SW480 (cell line): Measurements from ENCODE around the gene SLC4A4.

Experiments
- DNase-seq: peaks from one replicate; pipeline ENCODE4 v3.0.0-alpha.2; 2016; ENCODE audit warnings: low spot score

SLC4A4 gene

GRCh38 chr4:71470524-71470923 lies 131.7 kb downstream of the SLC4A4 start:
- no peak for DNase-seq

DNA sequence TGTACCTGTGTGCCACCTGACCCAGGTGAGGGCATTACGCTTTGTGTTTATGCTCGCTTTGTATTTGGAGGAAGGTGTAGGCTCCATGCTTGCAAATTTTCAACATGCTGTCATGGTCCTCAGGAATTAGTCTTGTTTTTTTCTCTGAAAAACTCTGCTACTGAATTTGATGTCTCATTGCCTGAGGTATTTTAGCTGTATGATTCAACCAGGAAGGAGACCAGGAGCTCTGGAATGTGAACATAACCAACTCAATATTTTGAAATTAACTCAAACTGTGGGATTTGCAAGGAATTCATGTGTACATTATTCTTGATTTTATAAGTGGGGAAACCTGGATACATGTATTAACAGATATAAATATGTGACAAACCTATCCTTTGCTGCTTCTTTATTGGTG lies 134.1 kb downstream of the SLC4A4 start:
- no peak for DNase-seq

DNA sequence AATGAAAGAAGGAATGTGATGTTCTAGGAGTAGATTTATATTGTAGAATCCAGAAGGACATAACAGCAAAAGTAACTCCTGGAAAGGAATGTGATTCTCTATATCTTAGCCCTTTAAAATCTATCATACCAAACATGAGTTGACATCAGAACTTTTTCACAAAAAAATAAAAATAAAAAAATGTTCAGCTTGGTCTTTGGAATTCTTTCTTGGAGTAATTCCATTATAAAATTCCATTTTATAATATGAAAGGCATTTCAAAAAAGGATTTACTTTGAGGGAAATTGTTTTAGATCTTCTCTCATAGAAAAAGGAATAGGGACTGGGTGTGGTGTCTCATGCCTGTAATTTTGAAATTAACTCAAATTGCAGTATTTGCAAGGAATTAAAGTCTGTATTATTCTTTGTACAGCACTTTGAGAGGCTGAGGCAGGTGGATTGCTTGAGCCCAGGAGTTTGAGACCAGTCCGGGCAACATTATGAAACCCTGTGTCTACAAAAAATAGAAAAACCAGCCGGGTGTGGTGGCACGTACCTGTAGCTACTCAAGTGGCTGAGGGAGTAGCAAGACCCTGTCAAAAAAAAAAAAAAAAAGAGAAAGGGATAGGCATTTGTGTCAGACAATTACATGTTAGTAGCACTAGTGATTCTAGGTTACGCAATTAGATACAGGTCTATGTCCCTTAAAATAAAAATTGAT lies 134.9 kb downstream of the SLC4A4 start:
- DNase-seq = no peak

DNA sequence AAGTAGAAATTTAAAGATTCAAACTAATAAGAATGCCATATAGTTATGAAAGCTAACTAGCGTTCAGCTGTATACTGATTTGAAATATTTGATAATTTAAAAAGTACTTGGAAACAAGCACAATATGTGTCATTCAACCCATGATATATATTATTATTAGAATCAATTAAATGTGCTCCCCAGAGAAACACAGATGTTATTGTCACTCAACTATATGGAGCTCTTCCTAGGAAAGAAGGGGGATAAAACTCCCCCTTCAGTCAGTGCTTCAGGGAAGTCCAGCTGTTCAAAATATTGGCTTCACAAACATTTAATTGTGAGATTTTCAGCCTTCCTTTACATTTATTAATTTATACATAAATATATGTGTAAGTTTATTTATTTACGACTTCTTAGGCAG lies 135.9 kb downstream of the SLC4A4 start:
- DNase-seq = no peak

DNA sequence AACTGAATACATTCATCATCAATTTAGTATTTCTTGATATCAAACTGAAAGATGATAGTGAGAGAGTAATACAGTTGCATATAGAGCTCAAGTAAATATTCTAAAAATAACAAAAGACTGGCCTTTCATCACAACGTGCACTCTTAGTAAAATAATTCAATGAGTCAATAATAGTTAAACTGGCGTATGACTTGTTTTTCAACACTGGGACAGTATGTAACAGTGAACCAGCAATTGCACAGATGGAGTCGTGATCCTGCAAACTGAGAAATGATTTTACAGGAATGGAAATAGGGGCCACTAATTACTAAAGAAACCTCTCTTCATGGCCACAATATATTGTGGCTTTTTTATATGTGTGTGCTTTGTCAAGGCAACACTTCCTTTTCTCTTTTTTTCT lies 137.4 kb downstream of the SLC4A4 start:
- DNase-seq = no peak

DNA sequence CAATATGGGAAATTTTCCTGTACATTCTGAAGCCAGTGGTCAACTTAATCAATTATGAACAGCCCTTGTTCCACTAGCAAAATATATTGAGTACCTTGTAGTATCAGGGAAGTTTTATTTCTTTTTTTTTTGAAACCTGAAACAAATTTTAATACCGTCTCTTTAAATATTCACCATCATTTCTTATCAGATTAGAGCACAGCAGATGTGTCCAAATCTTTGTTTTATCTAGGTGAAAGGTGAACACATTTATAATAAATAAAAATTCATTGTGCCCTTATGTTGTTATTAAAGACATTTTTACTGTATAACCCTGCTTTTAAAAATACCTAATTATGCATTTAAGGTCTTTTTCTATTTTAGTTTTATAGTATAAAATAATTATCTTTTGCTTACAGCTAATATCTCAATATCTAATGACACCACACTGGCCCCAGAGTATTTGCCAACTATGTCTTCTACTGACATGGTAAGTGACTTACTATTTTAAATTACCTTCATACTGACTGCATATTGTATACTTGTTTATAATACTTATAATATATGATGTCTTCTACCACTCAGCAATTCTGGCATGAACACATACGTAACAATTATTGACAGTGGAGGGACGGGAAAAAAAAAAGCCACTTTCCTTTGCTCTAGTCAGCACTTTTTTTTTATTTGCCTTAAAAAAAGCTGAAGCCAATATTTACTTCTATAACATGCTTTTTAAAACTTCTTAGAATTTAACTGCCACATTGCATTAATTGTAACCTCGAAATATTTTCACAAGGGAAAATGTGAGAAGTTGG lies 147.9 kb downstream of the SLC4A4 start:
- no peak for DNase-seq

GRCh38 chr4:71487344-71487920 lies 148.6 kb downstream of the SLC4A4 start:
- DNase-seq = no peak

DNA sequence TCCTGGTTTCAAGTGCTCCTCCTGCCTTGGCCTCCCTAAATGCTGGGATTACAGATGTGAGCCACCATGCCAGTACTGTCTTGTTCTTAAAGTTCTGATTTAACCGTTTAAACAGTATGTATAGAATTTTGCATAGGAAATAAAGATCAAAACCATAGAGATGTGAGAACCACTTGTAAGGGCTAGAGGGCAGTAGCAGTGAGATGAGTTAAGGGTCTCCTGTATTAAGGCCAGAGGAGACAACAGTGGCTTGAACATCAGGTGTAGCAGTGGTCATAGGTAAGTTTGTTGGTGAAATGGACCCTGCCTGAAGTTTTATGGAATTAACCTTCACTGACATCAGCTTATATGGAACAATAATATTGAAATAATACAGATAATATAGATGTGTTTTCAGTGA lies 155.7 kb downstream of the SLC4A4 start:
- DNase-seq = no peak

- no peak for DNase-seq
Observed at GRCh38 chr4:71495454-71495853, 156.6 kb downstream of the SLC4A4 start.

DNA sequence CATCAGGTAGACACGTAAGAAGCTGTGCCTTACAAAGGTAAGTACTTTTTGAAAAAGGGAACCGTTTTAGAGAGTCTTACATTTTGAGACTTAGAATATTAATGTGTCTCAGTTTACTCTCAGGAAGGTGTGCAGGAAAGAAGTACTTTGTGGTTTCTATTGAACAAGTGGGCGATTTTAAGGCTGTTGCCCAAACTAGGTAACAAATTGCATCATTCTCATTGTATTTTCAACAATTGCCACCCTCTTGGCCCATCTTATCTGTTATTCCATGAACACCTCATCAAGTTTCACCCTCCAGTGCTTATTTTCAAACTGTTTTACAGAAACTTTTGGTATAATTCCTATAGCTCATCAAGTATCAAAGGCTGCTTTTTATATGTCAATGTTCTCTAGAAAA lies 158.3 kb downstream of the SLC4A4 start:
- no peak for DNase-seq

DNA sequence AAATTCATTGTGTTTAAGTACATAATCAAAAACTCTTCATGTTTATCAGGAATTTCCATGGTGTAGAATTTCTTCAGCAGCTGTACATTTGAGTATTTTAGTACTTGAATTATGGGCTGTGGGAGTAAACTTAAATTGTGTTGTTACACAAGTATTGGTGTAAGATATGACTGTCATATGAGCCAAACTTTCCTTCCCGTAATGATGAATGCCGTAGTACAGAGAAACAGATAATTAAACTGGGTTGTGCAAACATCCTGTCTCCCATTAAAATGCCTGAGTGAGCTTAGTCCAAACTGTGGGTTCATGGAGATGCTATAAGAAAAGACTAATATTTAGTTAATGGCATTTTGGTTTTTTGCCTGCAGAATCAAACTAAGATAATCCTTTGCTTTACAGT lies 159.2 kb downstream of the SLC4A4 start:
- no peak for DNase-seq

DNA sequence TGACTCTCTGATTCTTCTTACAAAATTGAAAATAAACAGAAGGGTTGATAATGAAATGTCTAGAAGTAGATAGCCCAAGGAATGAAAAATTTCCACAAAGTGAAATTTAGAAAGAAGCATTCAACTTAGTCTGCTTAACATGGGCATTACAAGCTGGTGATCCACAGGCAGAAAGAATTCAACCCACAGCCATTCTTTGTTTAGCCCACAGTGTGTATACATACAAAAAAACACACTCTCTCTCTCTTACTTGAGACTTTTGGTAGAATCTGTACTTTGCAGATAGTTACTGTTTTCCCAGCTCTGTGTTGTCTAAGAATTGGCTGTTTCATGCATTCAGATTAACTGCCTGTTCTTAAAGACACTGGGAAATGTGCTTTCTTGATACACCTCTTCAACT lies 159.8 kb downstream of the SLC4A4 start:
- DNase-seq = no peak

- DNase-seq = no peak
Observed at GRCh38 chr4:71501992-71502391, 163.2 kb downstream of the SLC4A4 start.

- no peak for DNase-seq
Observed at GRCh38 chr4:71518283-71518989, 179.6 kb downstream of the SLC4A4 start.

GRCh38 chr4:71520308-71520707 lies 181.5 kb downstream of the SLC4A4 start:
- DNase-seq = no peak

GRCh38 chr4:71520850-71521249 lies 182.0 kb downstream of the SLC4A4 start:
- DNase-seq = no peak

GRCh38 chr4:71524756-71525155 lies 185.9 kb downstream of the SLC4A4 start:
- no peak for DNase-seq

DNA sequence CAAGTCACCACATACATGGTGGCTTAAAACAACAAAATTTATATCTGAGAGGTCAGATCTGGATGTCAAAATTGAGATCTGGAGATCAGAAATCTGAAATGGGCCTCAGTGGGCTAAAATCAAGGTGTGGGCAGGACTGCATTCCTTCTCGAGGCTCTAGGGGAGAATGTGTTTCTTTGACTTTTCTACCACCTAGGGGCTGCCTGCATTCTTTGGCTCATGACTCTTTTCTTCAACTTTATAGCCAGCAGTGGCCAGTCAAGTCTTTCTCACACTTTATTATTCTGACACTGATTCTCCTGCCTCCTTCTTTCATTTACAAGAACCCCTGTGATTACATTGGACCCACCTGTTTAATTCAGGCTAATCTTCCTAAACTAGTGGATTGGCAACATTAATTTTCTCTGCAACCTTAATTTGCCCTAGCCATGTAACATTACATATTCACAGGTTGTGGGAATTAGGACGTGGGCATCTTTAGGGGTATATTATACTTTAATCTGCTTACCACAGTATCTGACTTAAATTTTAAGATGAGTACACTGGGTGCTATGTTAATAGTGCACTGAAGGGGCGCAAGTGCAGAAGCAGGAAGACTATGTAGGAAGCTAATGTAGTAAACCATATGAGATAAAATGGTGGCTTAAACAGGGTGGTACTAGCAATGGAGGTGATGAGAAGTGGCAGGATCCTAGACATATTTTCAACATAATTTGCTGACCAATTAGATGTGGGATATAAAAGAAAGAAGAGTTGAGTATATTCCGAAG lies 188.0 kb downstream of the SLC4A4 start:
- peak; percentile 4 for DNase-seq

- DNase-seq = no peak
Observed at GRCh38 chr4:71532407-71532806, 193.6 kb downstream of the SLC4A4 start.

- no peak for DNase-seq
Observed at GRCh38 chr4:71533121-71533520, 194.3 kb downstream of the SLC4A4 start.

DNA sequence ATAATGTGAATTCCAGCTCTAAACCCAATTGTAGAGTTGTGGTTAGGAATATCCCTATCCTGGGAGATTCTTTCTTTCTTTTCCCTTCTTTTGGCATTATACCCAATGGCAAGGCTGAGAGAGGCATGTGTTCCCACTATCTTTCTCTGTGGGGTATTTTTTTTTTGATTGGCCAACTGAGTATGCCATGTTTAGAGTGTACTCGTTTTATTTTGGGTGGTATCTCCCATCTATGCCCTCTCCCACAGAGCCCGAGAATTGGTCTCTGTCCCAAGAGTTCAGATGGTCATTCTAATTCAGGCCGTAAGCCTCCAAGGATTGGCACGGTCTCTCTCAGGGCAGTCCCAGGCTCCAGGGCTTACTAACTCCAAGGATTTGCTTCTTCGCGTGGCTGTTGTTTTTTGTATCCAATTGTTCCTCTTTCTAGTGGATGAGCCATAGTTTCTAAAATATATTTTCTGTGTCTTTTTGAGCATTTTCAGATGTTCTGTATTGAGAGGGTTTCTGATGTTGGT lies 198.8 kb downstream of the SLC4A4 start:
- DNase-seq = no peak

GRCh38 chr4:71538528-71538927 lies 199.7 kb downstream of the SLC4A4 start:
- DNase-seq = no peak
